ENCODE data around the gene MPDU1. TPM values are rescaled to one million over a fixed set of nuclear protein-coding genes. Genes with fewer than 3 reads are reported as not detected.

Gene MPDU1
- total and polyA plus RNA-seq, 10 of the 15 experiments (the other 5 are each of a cell fraction or from before 2014, with no cell fraction given): 3.6 to 138 (median 78.9) TPM

DNA sequence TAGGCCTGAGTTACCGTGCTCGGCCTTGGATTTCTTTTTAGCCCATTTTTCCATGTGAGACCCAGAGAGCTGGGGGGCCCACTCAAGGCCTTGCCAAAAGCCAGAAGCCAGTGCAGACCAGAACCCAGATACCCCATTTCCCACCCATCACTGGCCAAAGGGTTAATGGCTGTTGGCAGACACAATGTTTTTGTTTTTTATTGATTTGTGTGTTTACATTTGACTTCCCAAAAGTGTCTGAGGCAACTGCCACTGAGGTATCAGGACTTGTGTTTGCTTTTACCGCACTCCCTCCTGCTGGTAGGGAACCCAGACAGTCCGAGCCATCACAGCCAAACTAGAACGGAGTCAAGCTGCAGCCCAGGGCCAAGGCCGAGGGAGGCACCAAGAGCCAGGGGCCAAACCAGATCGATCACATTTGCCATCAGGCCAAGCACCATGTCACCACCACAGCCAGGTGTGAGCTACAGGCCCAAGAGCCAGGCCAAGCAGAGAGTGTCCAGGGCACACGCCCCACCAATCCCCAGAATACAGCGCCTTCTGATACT is 42.5 kb upstream of the MPDU1 start:
- no peak overlapping the region for H2AFZ ChIP-seq (ENCODE audit: control insufficient read depth, low read depth, low read length)
- ChIA-PET CTCF (interaction anchor here (1.7 to 2.1 kb wide), 3 partner anchors 16 to 27 kb away, joined by 4 to 5 read pairs (median 5); no protein-coding TSS in a partner anchor), SMC1A (ENCODE audit: uncharacterized antibody, unreplicated experiment) (interaction anchor here (1.5 kb wide), 1 partner anchor 16 kb away, joined by 3 read pairs; no protein-coding TSS in a partner anchor), RAD21 (ENCODE audit: unreplicated experiment) (no interaction called here), POLR2A (no interaction called here)
- no peak for ATAC-seq
- H3K27ac ChIP-seq (ENCODE audit: control insufficient read depth, insufficient read depth): no peak overlapping the region
- in situ Hi-C loops (cut with MboI) (no loop called here), intact Hi-C loops (cut with micrococcal nuclease; ENCODE audit: unreplicated experiment) (no loop called here)
- no peak for DNase-seq (ENCODE audit: low read depth, low spot score)
- no peak overlapping the region for H3K9ac ChIP-seq (ENCODE audit: control insufficient read depth, insufficient read depth, low read length)
- H3K4me2 ChIP-seq (ENCODE audit: control insufficient read depth, insufficient read depth): no peak overlapping the region
- H4K20me1 ChIP-seq (ENCODE audit: control insufficient read depth, insufficient read depth): no peaks in the 10 kb centered on the region
- TF ChIP-seq STAT1 (conservative IDR thresholded peaks at IDR 0.05) (no peak), WRNIP1 (IDR thresholded peaks at IDR 0.05; ENCODE audit: borderline replicate concordance, low read depth, low read length) (no peak), FOXK2 (IDR thresholded peaks at IDR 0.05) (no peak), RAD51 (IDR thresholded peaks at IDR 0.05) (no peak), NR2F1 (conservative IDR thresholded peaks at IDR 0.05) (no peak), ATF7 (IDR thresholded peaks at IDR 0.05; ENCODE audit: low read depth) (no peak), CEBPB (IDR thresholded peaks at IDR 0.05; ENCODE audit: borderline replicate concordance in 1 of 2, low read depth in 2 of 2, low read length in 2 of 2) (no peak), FOXM1 (IDR thresholded peaks at IDR 0.05; ENCODE audit: low read depth, low read length) (no peak), TAF1 (IDR thresholded peaks at IDR 0.05; ENCODE audit: borderline replicate concordance, low read depth, low read length) (no peak)
- TF ChIP-seq, protein P1, sequence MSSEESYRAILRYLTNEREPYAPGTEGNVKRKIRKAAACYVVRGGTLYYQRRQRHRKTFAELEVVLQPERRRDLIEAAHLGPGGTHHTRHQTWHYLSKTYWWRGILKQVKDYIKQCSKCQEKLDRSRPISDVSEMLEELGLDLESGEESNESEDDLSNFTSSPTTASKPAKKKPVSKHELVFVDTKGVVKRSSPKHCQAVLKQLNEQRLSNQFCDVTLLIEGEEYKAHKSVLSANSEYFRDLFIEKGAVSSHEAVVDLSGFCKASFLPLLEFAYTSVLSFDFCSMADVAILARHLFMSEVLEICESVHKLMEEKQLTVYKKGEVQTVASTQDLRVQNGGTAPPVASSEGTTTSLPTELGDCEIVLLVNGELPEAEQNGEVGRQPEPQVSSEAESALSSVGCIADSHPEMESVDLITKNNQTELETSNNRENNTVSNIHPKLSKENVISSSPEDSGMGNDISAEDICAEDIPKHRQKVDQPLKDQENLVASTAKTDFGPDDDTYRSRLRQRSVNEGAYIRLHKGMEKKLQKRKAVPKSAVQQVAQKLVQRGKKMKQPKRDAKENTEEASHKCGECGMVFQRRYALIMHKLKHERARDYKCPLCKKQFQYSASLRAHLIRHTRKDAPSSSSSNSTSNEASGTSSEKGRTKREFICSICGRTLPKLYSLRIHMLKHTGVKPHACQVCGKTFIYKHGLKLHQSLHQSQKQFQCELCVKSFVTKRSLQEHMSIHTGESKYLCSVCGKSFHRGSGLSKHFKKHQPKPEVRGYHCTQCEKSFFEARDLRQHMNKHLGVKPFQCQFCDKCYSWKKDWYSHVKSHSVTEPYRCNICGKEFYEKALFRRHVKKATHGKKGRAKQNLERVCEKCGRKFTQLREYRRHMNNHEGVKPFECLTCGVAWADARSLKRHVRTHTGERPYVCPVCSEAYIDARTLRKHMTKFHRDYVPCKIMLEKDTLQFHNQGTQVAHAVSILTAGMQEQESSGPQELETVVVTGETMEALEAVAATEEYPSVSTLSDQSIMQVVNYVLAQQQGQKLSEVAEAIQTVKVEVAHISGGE (CRISPR knock-in tag; IDR thresholded peaks at IDR 0.05): no peak
- TF ChIP-seq, protein P2, sequence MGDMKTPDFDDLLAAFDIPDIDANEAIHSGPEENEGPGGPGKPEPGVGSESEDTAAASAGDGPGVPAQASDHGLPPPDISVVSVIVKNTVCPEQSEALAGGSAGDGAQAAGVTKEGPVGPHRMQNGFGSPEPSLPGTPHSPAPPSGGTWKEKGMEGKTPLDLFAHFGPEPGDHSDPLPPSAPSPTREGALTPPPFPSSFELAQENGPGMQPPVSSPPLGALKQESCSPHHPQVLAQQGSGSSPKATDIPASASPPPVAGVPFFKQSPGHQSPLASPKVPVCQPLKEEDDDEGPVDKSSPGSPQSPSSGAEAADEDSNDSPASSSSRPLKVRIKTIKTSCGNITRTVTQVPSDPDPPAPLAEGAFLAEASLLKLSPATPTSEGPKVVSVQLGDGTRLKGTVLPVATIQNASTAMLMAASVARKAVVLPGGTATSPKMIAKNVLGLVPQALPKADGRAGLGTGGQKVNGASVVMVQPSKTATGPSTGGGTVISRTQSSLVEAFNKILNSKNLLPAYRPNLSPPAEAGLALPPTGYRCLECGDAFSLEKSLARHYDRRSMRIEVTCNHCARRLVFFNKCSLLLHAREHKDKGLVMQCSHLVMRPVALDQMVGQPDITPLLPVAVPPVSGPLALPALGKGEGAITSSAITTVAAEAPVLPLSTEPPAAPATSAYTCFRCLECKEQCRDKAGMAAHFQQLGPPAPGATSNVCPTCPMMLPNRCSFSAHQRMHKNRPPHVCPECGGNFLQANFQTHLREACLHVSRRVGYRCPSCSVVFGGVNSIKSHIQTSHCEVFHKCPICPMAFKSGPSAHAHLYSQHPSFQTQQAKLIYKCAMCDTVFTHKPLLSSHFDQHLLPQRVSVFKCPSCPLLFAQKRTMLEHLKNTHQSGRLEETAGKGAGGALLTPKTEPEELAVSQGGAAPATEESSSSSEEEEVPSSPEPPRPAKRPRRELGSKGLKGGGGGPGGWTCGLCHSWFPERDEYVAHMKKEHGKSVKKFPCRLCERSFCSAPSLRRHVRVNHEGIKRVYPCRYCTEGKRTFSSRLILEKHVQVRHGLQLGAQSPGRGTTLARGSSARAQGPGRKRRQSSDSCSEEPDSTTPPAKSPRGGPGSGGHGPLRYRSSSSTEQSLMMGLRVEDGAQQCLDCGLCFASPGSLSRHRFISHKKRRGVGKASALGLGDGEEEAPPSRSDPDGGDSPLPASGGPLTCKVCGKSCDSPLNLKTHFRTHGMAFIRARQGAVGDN (IDR thresholded peaks at IDR 0.05): no peak
- TF ChIP-seq, protein P3, sequence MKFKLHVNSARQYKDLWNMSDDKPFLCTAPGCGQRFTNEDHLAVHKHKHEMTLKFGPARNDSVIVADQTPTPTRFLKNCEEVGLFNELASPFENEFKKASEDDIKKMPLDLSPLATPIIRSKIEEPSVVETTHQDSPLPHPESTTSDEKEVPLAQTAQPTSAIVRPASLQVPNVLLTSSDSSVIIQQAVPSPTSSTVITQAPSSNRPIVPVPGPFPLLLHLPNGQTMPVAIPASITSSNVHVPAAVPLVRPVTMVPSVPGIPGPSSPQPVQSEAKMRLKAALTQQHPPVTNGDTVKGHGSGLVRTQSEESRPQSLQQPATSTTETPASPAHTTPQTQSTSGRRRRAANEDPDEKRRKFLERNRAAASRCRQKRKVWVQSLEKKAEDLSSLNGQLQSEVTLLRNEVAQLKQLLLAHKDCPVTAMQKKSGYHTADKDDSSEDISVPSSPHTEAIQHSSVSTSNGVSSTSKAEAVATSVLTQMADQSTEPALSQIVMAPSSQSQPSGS (IDR thresholded peaks at IDR 0.05; ENCODE audit: low read length): no peak
- no peak overlapping the region for H3K4me3 ChIP-seq
- H3K79me2 ChIP-seq (ENCODE audit: control insufficient read depth, insufficient read depth, low read length): no peaks in the 10 kb centered on the region
- H3K4me1 ChIP-seq (ENCODE audit: control insufficient read depth, insufficient read depth, low read length): peaks cover 5% of the 10 kb centered on the region; the same call in 1 of the 2 replicates
- WGBS (ENCODE audit: insufficient coverage, insufficient replicate concordance, low lambda C conversion rate, missing lambda C conversion rate): 71% methylated on average over 9 of the region's 9 CpGs
- BruUV-seq (replicated peaks): no TSS peak
- no peak for FAIRE-seq
- H3K36me3 ChIP-seq (ENCODE audit: control insufficient read depth in 2 of 2, insufficient read depth in 2 of 2, low read length in 1 of 2): no peaks in the 10 kb centered on the region
- peaks cover 8% of the 10 kb centered on the region; the same call in 2 of the 3 replicates for H3K9me3 ChIP-seq (replicated peaks; ENCODE audit: control insufficient read depth, insufficient read depth, low read length)
- no peaks in the 10 kb centered on the region for H3K27me3 ChIP-seq (replicated peaks in 1 of 2; ENCODE audit: control insufficient read depth in 2 of 2, insufficient read depth in 2 of 2, low read length in 1 of 2)

All from GM12878 (cell line).